ENCODE data around the gene BRMS1. TPM values are rescaled to one million over a fixed set of nuclear protein-coding genes. Genes with fewer than 3 reads are reported as not detected.

BRMS1 gene
- total RNA-seq, 1 donor from 2014 or later, result 37.8 TPM

- peaks cover 28% of the 10 kb centered on the region for H3K4me1 ChIP-seq
- H3K27ac ChIP-seq, result peak overlapping the region; percentile 25
- TF ChIP-seq CTCF (IDR thresholded peaks at IDR 0.05), result no peak
- DNase-seq (no peak), ATAC-seq (no peak)
- intact Hi-C loops (cut with DNase I), result no loop called here
- no peaks in the 10 kb centered on the region for H3K36me3 ChIP-seq
- no peaks in the 10 kb centered on the region for H3K27me3 ChIP-seq (ENCODE audit: low read depth)
- no peaks in the 10 kb centered on the region for H3K9me3 ChIP-seq
- H3K4me3 ChIP-seq, result no peak overlapping the region
Observed at GRCh38 chr11:66349084-66349386, 4.1 kb upstream of the BRMS1 start.

DNA sequence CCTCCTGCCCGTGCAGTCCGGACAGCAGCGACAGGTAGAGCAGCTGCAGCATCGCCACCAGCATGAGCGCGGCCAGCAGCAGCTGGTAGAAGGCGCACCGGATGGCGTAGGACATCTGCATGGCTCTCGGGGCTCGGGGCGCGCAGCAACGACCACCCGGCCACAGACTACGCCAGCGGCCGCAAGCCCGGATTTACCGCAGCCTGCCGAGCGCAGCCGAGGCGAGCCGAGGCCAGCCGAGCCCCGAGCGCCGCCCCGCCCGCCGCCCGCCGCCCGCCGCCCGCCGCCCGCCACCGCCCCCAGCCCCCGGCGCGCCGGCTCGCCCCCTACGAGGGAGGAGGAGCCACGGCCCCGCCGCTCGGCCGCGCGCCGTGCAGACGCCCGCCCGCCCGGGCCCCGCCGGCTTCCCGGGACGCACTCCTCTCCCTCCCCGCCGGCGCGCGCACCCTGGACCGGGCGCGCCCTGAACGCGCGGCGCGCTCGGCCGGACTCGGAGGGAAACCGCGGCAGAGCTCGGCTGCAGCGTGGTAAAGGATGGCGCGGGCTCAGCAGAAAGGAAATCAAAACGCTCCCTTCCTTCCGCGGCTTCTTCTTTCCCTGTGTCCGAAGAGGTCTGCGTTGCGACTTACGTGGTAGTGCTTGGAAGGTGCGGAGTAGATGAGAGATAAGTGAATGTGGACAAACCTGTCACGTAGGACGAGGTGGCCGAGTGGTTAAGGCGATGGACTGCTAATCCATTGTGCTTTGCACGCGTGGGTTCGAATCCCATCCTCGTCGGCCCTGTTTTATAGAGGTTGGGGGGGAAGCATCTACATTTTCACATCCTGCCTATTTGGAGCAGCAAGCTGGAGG is 2.7 kb upstream of the BRMS1 start, which contains the start of gene B4GAT1:
TSS of gene B4GAT1 (minus strand) at position 205 of the 852 bp plus-strand sequence. CDS start at position 121, 84 bp downstream.
- Histone ChIP-seq H3K27me3 (ENCODE audit: low read depth) (no peaks in the 10 kb centered on the region), H3K4me1 (peaks cover 39% of the 10 kb centered on the region)

DNA sequence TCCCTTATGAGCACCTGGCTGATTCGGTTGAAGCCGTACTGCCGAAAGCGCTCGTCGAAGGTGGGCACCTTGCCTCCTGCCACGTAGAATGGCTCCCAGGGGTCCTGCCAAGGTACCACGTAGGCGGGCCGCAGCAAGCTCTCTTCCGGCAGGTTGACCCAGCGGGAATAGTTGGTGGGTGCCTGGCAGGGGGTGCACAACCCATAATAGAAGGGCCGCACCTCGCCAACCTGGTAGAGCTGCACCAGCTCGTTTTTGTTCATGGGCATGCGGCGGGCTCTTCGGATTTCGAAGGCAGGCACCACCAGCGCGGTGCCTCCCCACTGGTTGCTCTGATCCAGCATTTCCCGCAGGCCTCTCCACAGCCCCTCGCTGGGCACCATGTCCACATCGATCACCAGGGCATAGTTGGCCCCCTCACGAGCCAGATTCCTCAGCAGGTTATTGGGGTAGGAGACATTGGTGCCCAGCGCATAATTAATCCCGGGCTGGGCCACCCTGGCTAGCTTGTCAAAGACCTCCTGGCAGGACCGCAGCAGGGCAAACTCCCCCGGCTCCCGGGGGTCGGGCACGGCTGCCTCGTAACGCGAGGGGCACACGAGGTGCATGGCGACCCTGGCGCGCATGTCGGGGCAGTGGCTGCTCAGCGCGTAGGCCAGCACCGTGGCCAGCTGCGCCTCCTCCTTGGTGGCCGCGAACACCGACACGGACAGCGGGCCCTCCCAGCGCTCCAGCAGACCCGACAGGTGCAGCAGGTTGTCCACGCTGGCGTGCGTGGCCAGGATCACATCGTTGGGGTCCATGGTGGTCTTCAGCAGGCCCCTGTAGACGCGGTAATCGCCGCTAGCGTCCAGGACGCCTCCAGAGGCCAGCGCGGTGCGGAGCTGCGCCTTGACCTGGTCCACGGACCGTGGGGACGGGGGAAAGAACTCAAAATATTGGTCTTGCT is 1.8 kb upstream of the BRMS1 start:
- DNase-seq (no peak), ATAC-seq (peak; percentile 2 to 11)
- Histone ChIP-seq H3K36me3 (peaks cover 10% of the 10 kb centered on the region), H3K9me3 (no peaks in the 10 kb centered on the region), H3K27me3 (ENCODE audit: low read depth) (no peaks in the 10 kb centered on the region), H3K27ac (peak overlapping the region; percentile 89), H3K4me1 (peaks cover 39% of the 10 kb centered on the region), H3K4me3 (peak overlapping the region; percentile 85)
- intact Hi-C loops (cut with DNase I), result no loop called here
- no peak for TF ChIP-seq CTCF (IDR thresholded peaks at IDR 0.05)

More for the DNA sequence above, 2.7 kb upstream of the BRMS1 start, which contains the start of gene B4GAT1:
- DNase-seq (peak; percentile 84), ATAC-seq (peak; percentile 81 to 84)
- Histone ChIP-seq H3K9me3 (no peaks in the 10 kb centered on the region), H3K36me3 (peaks cover under 1% of the 10 kb centered on the region), H3K4me3 (peak within 1 kb of the TSS; percentile 85), H3K27ac (peak within 1 kb of the TSS; percentile 89)
- no peak for TF ChIP-seq CTCF (IDR thresholded peaks at IDR 0.05)
- intact Hi-C loops (cut with DNase I), result no loop called here

- H3K4me1 ChIP-seq, result peaks cover 39% of the 10 kb centered on the region
- H3K4me3 ChIP-seq, result peak overlapping the region; percentile 85
- peaks cover 23% of the 10 kb centered on the region for H3K36me3 ChIP-seq
- H3K27me3 ChIP-seq (ENCODE audit: low read depth), result no peaks in the 10 kb centered on the region
- no peak for TF ChIP-seq CTCF (IDR thresholded peaks at IDR 0.05)
- DNase-seq (no peak), ATAC-seq (peak in 1 of 2 donors; percentile 18)
- peak overlapping the region; percentile 89 for H3K27ac ChIP-seq
- H3K9me3 ChIP-seq, result no peaks in the 10 kb centered on the region
- intact Hi-C loops (cut with DNase I), result no loop called here
Observed at GRCh38 chr11:66345316-66345649, 379 bp upstream of the BRMS1 start.

GRCh38 chr11:66343176-66343575 is 1.7 kb downstream of the BRMS1 start:
- intact Hi-C loops (cut with DNase I), result no loop called here
- H3K27ac ChIP-seq, result no peak overlapping the region
- H3K9me3 ChIP-seq, result no peaks in the 10 kb centered on the region
- no peaks in the 10 kb centered on the region for H3K27me3 ChIP-seq (ENCODE audit: low read depth)
- DNase-seq (peak; percentile 8), ATAC-seq (no peak)
- H3K4me3 ChIP-seq, result no peak overlapping the region
- H3K36me3 ChIP-seq, result peaks cover 44% of the 10 kb centered on the region
- no peak for TF ChIP-seq CTCF (IDR thresholded peaks at IDR 0.05)
- H3K4me1 ChIP-seq, result peaks cover 39% of the 10 kb centered on the region
